ENCODE data around the gene GID4. TPM values are rescaled to one million over a fixed set of nuclear protein-coding genes. Genes with fewer than 3 reads are reported as not detected.

The GID4 gene
- total and polyA plus RNA-seq, 8 donors, result 3.2 to 18.1 (median 5.6) TPM

GRCh38 chr17:18084256-18084655 is 45.0 kb downstream of the GID4 start:
- intact Hi-C loops (cut with DNase I; ENCODE audit: low total_unique reads), result no loop called here
- no peak overlapping the region for H3K27ac ChIP-seq
- 59 to 80% (median 70%) methylated on average over 4 of the region's 4 CpGs for WGBS, 5 donors
- peak in 1 of 2 donors; percentile 53 for DNase-seq
- H3K4me3 ChIP-seq, result no peak overlapping the region
- H3K27me3 ChIP-seq, result peaks cover 0 to 5% (median 0%) of the 10 kb centered on the region in 3 donors
- no peak for TF ChIP-seq CTCF (IDR thresholded peaks at IDR 0.05)
- no peak for TF ChIP-seq POLR2A (IDR thresholded peaks at IDR 0.05)
- TF ChIP-seq POLR2AphosphoS5 (IDR thresholded peaks at IDR 0.05), result no peak
- no peak for TF ChIP-seq EP300 (IDR thresholded peaks at IDR 0.05)
- no peaks in the 10 kb centered on the region for H3K9me3 ChIP-seq
- H3K4me1 ChIP-seq, result peaks cover 10 to 25% (median 19%) of the 10 kb centered on the region in 4 donors
- no peaks in the 10 kb centered on the region for H3K36me3 ChIP-seq

GRCh38 chr17:18087610-18088491 is 48.6 kb downstream of the GID4 start, which contains the start of gene DRG2:
Gene DRG2 (plus strand): TSS chr17:18087948. CDS start chr17:18088024, 76 bp downstream.
- TF ChIP-seq POLR2AphosphoS5 (IDR thresholded peaks at IDR 0.05) (peak; percentile 78 to 93 (median 82)), CTCF (IDR thresholded peaks at IDR 0.05) (peak in 1 of 7 experiments; percentile 22), POLR2A (IDR thresholded peaks at IDR 0.05) (no peak)
- Histone ChIP-seq H3K4me1 (peaks cover 10 to 27% (median 24%) of the 10 kb centered on the region in 4 donors), H3K27me3 (no peaks in the 10 kb centered on the region), H3K4me3 (peak within 1 kb of the TSS; percentile 58 to 85 (median 74)), H3K36me3 (peaks cover 5 to 22% (median 18%) of the 10 kb centered on the region in 4 donors), H3K9me3 (no peaks in the 10 kb centered on the region), H3K27ac (peak within 1 kb of the TSS; percentile 67 to 85 (median 80))
- DNase-seq, result peak; percentile 96 to 97
- 0 to 1% (median 1%) methylated on average over 52 of the region's 52 CpGs for WGBS, 5 donors
- intact Hi-C loops (cut with DNase I; ENCODE audit: low total_unique reads), result no loop called here

- Histone ChIP-seq H3K27me3 (no peaks in the 10 kb centered on the region), H3K9me3 (no peaks in the 10 kb centered on the region), H3K4me3 (peak overlapping the region in 1 of 4 donors; percentile 85), H3K36me3 (peaks cover 11 to 35% (median 30%) of the 10 kb centered on the region in 4 donors), H3K27ac (peak overlapping the region in 1 of 5 donors; percentile 20), H3K4me1 (peaks cover 10 to 29% (median 27%) of the 10 kb centered on the region in 4 donors)
- TF ChIP-seq POLR2A (IDR thresholded peaks at IDR 0.05), result no peak
- WGBS, 5 donors, result 91 to 100% (median 97%) methylated on average over 2 of the region's 2 CpGs
- intact Hi-C loops (cut with DNase I; ENCODE audit: low total_unique reads), result no loop called here
- DNase-seq, result no peak
Observed at GRCh38 chr17:18089613-18090012, 50.4 kb downstream of the GID4 start.

GRCh38 chr17:18093616-18094408 is 54.6 kb downstream of the GID4 start:
- no peak for TF ChIP-seq EP300 (IDR thresholded peaks at IDR 0.05)
- no peak for TF ChIP-seq POLR2A (IDR thresholded peaks at IDR 0.05)
- TF ChIP-seq CTCF (IDR thresholded peaks at IDR 0.05), result peak in 1 of 7 experiments; percentile 9
- peaks cover 26 to 77% (median 72%) of the 10 kb centered on the region in 4 donors for H3K36me3 ChIP-seq
- 76 to 78% (median 78%) methylated on average over 15 of the region's 15 CpGs for WGBS, 5 donors

More at GRCh38 chr17:18093616-18094408, 54.6 kb downstream of the GID4 start:
- Histone ChIP-seq H3K4me1 (peaks cover 3 to 16% (median 8%) of the 10 kb centered on the region in 4 donors), H3K27ac (no peak overlapping the region), H3K27me3 (no peaks in the 10 kb centered on the region), H3K9me3 (no peaks in the 10 kb centered on the region), H3K4me3 (no peak overlapping the region)
- peak in 1 of 2 donors; percentile 51 for DNase-seq
- intact Hi-C loops (cut with DNase I; ENCODE audit: low total_unique reads), result no loop called here
